ENCODE measurements around the gene HLA-DQA1. TPM values are rescaled to one million over a fixed set of nuclear protein-coding genes. Genes with fewer than 3 reads are reported as not detected.

The HLA-DQA1 gene
- total RNA-seq, 1 experiment from 2014 or later: 12.9 TPM

DNA sequence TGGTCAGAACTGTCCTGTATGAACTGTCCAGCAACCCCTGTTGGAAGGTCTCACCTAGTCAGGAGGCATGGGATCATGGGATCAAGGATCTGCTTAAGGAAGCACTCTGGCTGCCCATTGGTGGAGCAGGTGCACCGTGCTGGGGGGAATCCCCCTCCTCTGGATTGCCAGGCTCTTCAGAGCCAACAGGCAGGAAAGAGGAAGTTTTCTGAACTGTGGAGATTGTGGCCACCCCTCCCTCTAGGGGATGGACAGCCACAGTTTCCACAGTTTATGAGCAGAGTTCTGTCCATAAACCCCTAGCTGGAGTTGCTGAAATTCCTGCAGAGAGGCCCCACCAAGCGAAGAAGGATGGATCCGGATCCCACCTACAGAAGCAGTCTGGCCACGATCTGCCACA lies 42.3 kb downstream of the HLA-DQA1 start:
- CTCF ChIA-PET: no interaction called here
- no peak for DNase-seq
- peaks cover 12% of the 10 kb centered on the region for H3K9me3 Mint-ChIP-seq (ENCODE audit: low read depth, unreplicated experiment)
- intact Hi-C loops (cut with micrococcal nuclease; ENCODE audit: unreplicated experiment): no loop called here
- no peak overlapping the region for H3K4me3 Mint-ChIP-seq (ENCODE audit: low read depth, unreplicated experiment)
- BruUV-seq (replicated peaks): no TSS peak
- H3K27ac Mint-ChIP-seq (ENCODE audit: unreplicated experiment): no peak overlapping the region
- no peaks in the 10 kb centered on the region for H3K36me3 Mint-ChIP-seq (ENCODE audit: insufficient read depth, unreplicated experiment)
- peaks cover 99% of the 10 kb centered on the region for H3K27me3 Mint-ChIP-seq (ENCODE audit: unreplicated experiment)
- TF ChIP-seq CTCF (IDR thresholded peaks at IDR 0.05; ENCODE audit: unreplicated experiment): no peak
- no peaks in the 10 kb centered on the region for H3K4me1 Mint-ChIP-seq (ENCODE audit: low read depth, unreplicated experiment)

GRCh38 chr6:32680055-32680454 lies 42.8 kb downstream of the HLA-DQA1 start:
- TF ChIP-seq CTCF (IDR thresholded peaks at IDR 0.05; ENCODE audit: unreplicated experiment): no peak
- H3K27me3 Mint-ChIP-seq (ENCODE audit: unreplicated experiment): peaks cover 99% of the 10 kb centered on the region
- no peak overlapping the region for H3K27ac Mint-ChIP-seq (ENCODE audit: unreplicated experiment)
- CTCF ChIA-PET: no interaction called here
- H3K4me1 Mint-ChIP-seq (ENCODE audit: low read depth, unreplicated experiment): no peaks in the 10 kb centered on the region
- no peaks in the 10 kb centered on the region for H3K36me3 Mint-ChIP-seq (ENCODE audit: insufficient read depth, unreplicated experiment)
- intact Hi-C loops (cut with micrococcal nuclease; ENCODE audit: unreplicated experiment): no loop called here
- no TSS peak for BruUV-seq (replicated peaks)
- H3K9me3 Mint-ChIP-seq (ENCODE audit: low read depth, unreplicated experiment): peaks cover 12% of the 10 kb centered on the region
- no peak overlapping the region for H3K4me3 Mint-ChIP-seq (ENCODE audit: low read depth, unreplicated experiment)
- no peak for DNase-seq

- H3K36me3 Mint-ChIP-seq (ENCODE audit: insufficient read depth, unreplicated experiment): no peaks in the 10 kb centered on the region
- H3K27me3 Mint-ChIP-seq (ENCODE audit: unreplicated experiment): peaks cover 89% of the 10 kb centered on the region
- intact Hi-C loops (cut with micrococcal nuclease; ENCODE audit: unreplicated experiment): no loop called here
- BruUV-seq (replicated peaks): no TSS peak
- H3K27ac Mint-ChIP-seq (ENCODE audit: unreplicated experiment): no peak overlapping the region
- CTCF ChIA-PET: no interaction called here
- TF ChIP-seq CTCF (IDR thresholded peaks at IDR 0.05; ENCODE audit: unreplicated experiment): no peak
- no peaks in the 10 kb centered on the region for H3K4me1 Mint-ChIP-seq (ENCODE audit: low read depth, unreplicated experiment)
- no peak overlapping the region for H3K4me3 Mint-ChIP-seq (ENCODE audit: low read depth, unreplicated experiment)
- DNase-seq: no peak
- H3K9me3 Mint-ChIP-seq (ENCODE audit: low read depth, unreplicated experiment): peaks cover 4% of the 10 kb centered on the region
Observed at GRCh38 chr6:32684246-32684645, 47.0 kb downstream of the HLA-DQA1 start.

DNA sequence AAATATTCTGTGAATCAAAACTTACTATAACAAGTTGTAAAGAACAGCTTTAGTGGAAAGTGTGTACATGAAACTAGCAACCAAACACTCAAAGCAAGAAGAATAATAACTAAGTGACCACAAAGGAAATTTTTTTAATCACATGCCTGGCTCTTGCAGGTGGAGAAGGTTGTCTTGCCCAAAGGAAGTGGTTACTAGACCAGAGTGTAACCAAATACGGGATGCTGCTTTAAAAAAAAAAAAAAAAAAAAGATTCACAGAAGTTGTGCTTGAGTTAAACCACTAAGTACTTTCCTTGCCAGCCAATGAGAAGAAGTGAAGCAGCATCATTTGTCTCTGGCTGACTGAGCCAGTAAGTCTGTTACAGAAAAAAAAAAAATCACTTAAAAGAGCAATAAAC lies 48.4 kb downstream of the HLA-DQA1 start:
- Mint-ChIP-seq H3K4me1 (ENCODE audit: low read depth, unreplicated experiment) (no peaks in the 10 kb centered on the region), H3K9me3 (ENCODE audit: low read depth, unreplicated experiment) (no peaks in the 10 kb centered on the region), H3K27me3 (ENCODE audit: unreplicated experiment) (peaks cover 89% of the 10 kb centered on the region), H3K36me3 (ENCODE audit: insufficient read depth, unreplicated experiment) (no peaks in the 10 kb centered on the region), H3K27ac (ENCODE audit: unreplicated experiment) (no peak overlapping the region), H3K4me3 (ENCODE audit: low read depth, unreplicated experiment) (no peak overlapping the region)
- no peak for TF ChIP-seq CTCF (IDR thresholded peaks at IDR 0.05; ENCODE audit: unreplicated experiment)
- intact Hi-C loops (cut with micrococcal nuclease; ENCODE audit: unreplicated experiment): no loop called here
- DNase-seq: no peak
- CTCF ChIA-PET: interaction anchor here (0.7 kb wide), 1 partner anchor 532 kb away, joined by 7 read pairs; no protein-coding TSS in a partner anchor
- no TSS peak for BruUV-seq (replicated peaks)
